ENCODE measurements around the gene NME8.

- peak; percentile 85 for TF ChIP-seq CTCF (IDR thresholded peaks at IDR 0.05)
- no peak for TF ChIP-seq POLR2A (IDR thresholded peaks at IDR 0.05; ENCODE audit: low read length)
- TF ChIP-seq CEBPB (IDR thresholded peaks at IDR 0.05): no peak
- TF ChIP-seq PBX3 (IDR thresholded peaks at IDR 0.05): no peak
- no peak for TF ChIP-seq CHD2 (IDR thresholded peaks at IDR 0.05; ENCODE audit: low read length, partially characterized antibody)
These were observed 15.1 kb upstream of the NME8 start for GRCh38 chr7:37833107-37833817.
